Loucy (cell line): ENCODE measurements around the gene GRB10.

Experiments used
- H2AFZ ChIP-seq: fragments of 200-600 bp; sonication (generic); 2 replicates; pipeline ENCODE4 v1.6.0; 2016; ENCODE audit warnings: antibody characterized with exemption, mild to moderate bottlenecking, low read length, moderate library complexity
- H3F3A ChIP-seq: fragments of 200-600 bp; 2 replicates; pipeline ENCODE4 v1.6.0; 2016; ENCODE audit warnings: antibody characterized with exemption, low read depth, mild to moderate bottlenecking
- H3K27me3 ChIP-seq: fragments of 200-600 bp; sonication (generic); 2 replicates; pipeline ENCODE4 v1.6.1; 2014; ENCODE audit warnings: low read length, mild to moderate bottlenecking; ENCODE audit not compliant: insufficient read depth, poor library complexity, severe bottlenecking
- H3K36me3 ChIP-seq: fragments of 200-600 bp; sonication (generic); 2 replicates; pipeline ENCODE4 v1.6.1; 2016; ENCODE audit warnings: low read length; ENCODE audit not compliant: insufficient read depth
- H3K4me1 ChIP-seq: fragments of 200-600 bp; sonication (generic); 2 replicates; pipeline ENCODE4 v1.5.1; 2014; ENCODE audit warnings: low read length, mild to moderate bottlenecking; ENCODE audit not compliant: insufficient read depth, poor library complexity, severe bottlenecking
- H3K4me2 ChIP-seq: fragments of 200-600 bp; sonication (generic); 2 replicates; pipeline ENCODE4 v1.6.0; 2014; ENCODE audit warnings: antibody characterized with exemption, low read length, low read depth, mild to moderate bottlenecking; ENCODE audit not compliant: poor library complexity, severe bottlenecking
- H3K4me3 ChIP-seq: fragments of 200-600 bp; sonication (generic); 2 replicates; pipeline ENCODE4 v1.5.1; 2014; ENCODE audit warnings: low read length, mild to moderate bottlenecking, mixed read lengths; ENCODE audit not compliant: poor library complexity, severe bottlenecking
- H3K79me2 ChIP-seq: fragments of 200-600 bp; sonication (generic); 2 replicates; pipeline ENCODE4 v1.6.1; 2014; ENCODE audit warnings: low read length; ENCODE audit not compliant: insufficient read depth
- H3K9ac ChIP-seq: fragments of 200-600 bp; sonication (generic); 2 replicates; pipeline ENCODE4 v1.6.0; 2014; ENCODE audit warnings: mild to moderate bottlenecking, low read depth, low read length, moderate library complexity; ENCODE audit not compliant: poor library complexity, severe bottlenecking
- H3K9me2 ChIP-seq: fragments of 200-600 bp; sonication (generic); replicated peaks from 2 replicates; pipeline ENCODE4 v1.6.1; 2016; ENCODE audit warnings: low read depth, low read length, mixed read lengths
- H3K9me3 ChIP-seq: fragments of 200-600 bp; sonication (generic); 2 replicates; pipeline ENCODE4 v1.6.1; 2014; ENCODE audit warnings: mild to moderate bottlenecking, antibody characterized with exemption, low read length, low read depth; ENCODE audit not compliant: insufficient read depth
- H4K20me1 ChIP-seq: fragments of 200-600 bp; sonication (generic); 2 replicates; pipeline ENCODE4 v1.6.0; 2014; ENCODE audit warnings: antibody characterized with exemption, low read length, mild to moderate bottlenecking; ENCODE audit not compliant: insufficient read depth, poor library complexity, severe bottlenecking
- CTCF ChIP-seq: fragments of 200-600 bp; sonication (generic); conservative IDR thresholded peaks from 2 replicates; pipeline ENCODE4 v1.5.1; 2014; ENCODE audit warnings: mild to moderate bottlenecking, antibody characterized with exemption, low read length
- EZH2phosphoT487 ChIP-seq: fragments of 200-600 bp; IDR thresholded peaks from 2 replicates; pipeline ENCODE4 v1.6.1; 2018; ENCODE audit warnings: antibody characterized with exemption, mild to moderate bottlenecking, moderate library complexity, borderline replicate concordance

GRB10 gene

GRCh38 chr7:50671386-50671785, 111.3 kb downstream of the GRB10 start:
- H2AFZ ChIP-seq = no peak overlapping the region
- H3F3A ChIP-seq = no peaks in the 10 kb centered on the region
- TF ChIP-seq CTCF (no peak), EZH2phosphoT487 (no peak)
- H3K4me1 ChIP-seq = no peaks in the 10 kb centered on the region
- no peak overlapping the region for H3K4me2 ChIP-seq
- H3K36me3 ChIP-seq = no peaks in the 10 kb centered on the region
- no peaks in the 10 kb centered on the region for H3K9me3 ChIP-seq
- no peaks in the 10 kb centered on the region for H3K27me3 ChIP-seq
- H3K79me2 ChIP-seq = no peaks in the 10 kb centered on the region
- H3K4me3 ChIP-seq = no peak overlapping the region
- H4K20me1 ChIP-seq = no peaks in the 10 kb centered on the region
- H3K9me2 ChIP-seq = no peaks in the 10 kb centered on the region
- H3K9ac ChIP-seq = no peak overlapping the region

GRCh38 chr7:50669890-50670289, 112.8 kb downstream of the GRB10 start:
- no peaks in the 10 kb centered on the region for H3K79me2 ChIP-seq
- no peak overlapping the region for H3K4me3 ChIP-seq
- no peaks in the 10 kb centered on the region for H3F3A ChIP-seq

GRCh38 chr7:50667789-50668226, 114.9 kb downstream of the GRB10 start:
- Histone ChIP-seq H3K79me2 (no peaks in the 10 kb centered on the region), H3K36me3 (no peaks in the 10 kb centered on the region), H3F3A (no peaks in the 10 kb centered on the region), H4K20me1 (no peaks in the 10 kb centered on the region), H2AFZ (no peak overlapping the region), H3K27me3 (no peaks in the 10 kb centered on the region), H3K9me3 (no peaks in the 10 kb centered on the region), H3K4me1 (no peaks in the 10 kb centered on the region), H3K9me2 (no peaks in the 10 kb centered on the region), H3K4me2 (no peak overlapping the region), H3K9ac (no peak overlapping the region), H3K4me3 (no peak overlapping the region)
- TF ChIP-seq EZH2phosphoT487 = no peak
- no peak for TF ChIP-seq CTCF

More at GRCh38 chr7:50669890-50670289, 112.8 kb downstream of the GRB10 start:
- no peaks in the 10 kb centered on the region for H3K9me2 ChIP-seq
- H3K4me1 ChIP-seq = no peaks in the 10 kb centered on the region
- no peak for TF ChIP-seq CTCF
- TF ChIP-seq EZH2phosphoT487 = no peak
- H3K9me3 ChIP-seq = no peaks in the 10 kb centered on the region
- H3K9ac ChIP-seq = no peak overlapping the region
- H3K36me3 ChIP-seq = no peaks in the 10 kb centered on the region
- no peak overlapping the region for H3K4me2 ChIP-seq
- no peaks in the 10 kb centered on the region for H4K20me1 ChIP-seq
- no peaks in the 10 kb centered on the region for H3K27me3 ChIP-seq
- H2AFZ ChIP-seq = no peak overlapping the region
